ENCODE data around the gene HIF3A.
"Not testable (repeated sequence)": the region's sequence is repeated elsewhere in the genome, so short reads cannot be mapped to it uniquely, and the experiment has no call there.

The HIF3A gene

DNA sequence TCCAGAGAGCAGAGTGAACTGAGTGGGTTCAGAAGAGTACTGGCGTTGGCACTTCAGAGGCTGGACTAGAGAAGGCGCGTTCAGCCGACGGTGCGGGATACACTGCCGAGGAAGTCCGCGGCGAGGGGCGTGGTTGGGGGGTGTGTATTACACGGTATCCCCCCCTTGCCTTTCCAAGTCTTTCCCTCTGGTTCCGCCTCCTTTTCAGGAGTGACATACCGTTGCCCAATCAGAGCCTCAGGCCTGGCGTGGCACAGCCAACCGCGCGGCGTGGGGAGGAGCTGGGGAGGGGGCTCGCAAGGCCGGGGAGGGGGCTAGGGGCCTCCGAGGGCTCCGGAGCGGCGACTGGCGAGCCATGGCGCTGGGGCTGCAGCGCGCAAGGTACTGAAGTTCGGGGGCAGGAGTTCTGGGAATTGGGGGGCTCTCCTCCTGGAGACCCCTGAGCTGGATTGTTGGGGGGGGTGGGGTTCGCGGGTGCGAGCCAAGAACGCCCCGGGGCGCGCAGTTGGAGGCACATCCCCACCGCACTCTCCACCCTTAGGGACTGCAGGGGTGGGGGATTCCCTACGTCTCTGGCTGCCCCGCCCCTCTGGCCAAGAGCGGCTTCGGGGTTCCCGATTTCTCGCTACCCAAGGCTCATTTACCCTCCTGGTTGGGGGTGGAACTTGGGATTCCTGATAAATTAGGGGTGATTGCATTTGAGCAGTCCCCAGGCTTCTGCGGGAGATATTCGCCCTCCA lies at the start of gene HIF3A:
Gene HIF3A (plus strand): TSS at position 321 of the 740 bp plus-strand sequence. CDS start 35 bp downstream, at position 356.
- DNase-seq: no peak

DNA sequence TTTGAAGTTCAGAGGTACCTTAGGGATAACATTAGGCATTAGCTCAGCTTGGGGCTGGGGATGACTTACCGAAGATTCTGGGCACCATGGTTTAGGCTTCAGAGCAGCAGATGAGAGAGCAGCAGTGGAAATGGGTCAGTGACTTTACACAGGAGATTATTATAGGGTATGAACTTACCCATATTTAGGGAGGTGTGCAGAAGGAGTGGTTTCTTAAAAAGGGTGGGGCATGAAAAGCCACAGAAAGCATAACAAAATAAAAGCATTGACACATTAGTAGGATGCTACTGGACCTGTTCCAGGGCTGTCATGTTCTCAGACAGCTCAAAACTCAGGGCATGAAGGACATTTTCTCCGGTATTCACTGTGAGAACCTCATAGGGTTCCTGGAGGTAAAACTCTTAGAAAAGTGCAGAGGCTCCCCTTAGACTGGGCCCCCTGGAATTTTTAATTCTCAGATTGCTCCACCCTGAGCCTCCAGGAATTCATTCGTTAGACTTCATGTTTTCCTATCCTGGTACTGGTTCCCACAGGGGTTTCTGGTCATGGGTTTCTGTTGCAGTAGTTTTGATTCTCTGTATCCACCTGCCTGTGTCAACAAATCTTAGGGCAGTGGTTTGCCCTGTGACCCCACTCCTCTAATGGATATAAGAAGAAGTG lies 46.6 kb upstream of the HIF3A start:
- DNase-seq: no peak

DNA sequence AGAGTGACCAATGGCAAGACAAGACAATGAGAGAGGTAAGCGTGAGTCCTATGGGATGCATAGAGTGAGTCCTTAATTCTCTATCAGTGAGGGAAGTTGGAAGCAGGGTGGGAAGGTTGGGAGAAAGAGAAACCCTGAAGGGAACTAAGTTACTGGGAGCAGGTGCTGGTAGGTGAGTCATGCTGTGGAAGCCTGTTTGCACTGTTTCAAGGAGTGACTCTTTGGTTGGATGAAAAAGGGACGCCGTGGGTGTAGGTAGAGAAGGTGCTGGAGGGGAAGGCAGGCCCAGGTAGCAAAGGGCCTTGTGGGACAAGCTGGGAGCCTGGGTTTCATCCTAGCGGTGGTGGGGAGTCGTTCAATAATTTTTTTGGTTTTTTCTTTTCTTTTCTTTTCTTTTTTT lies 45.4 kb upstream of the HIF3A start:
- DNase-seq: no peak

DNA sequence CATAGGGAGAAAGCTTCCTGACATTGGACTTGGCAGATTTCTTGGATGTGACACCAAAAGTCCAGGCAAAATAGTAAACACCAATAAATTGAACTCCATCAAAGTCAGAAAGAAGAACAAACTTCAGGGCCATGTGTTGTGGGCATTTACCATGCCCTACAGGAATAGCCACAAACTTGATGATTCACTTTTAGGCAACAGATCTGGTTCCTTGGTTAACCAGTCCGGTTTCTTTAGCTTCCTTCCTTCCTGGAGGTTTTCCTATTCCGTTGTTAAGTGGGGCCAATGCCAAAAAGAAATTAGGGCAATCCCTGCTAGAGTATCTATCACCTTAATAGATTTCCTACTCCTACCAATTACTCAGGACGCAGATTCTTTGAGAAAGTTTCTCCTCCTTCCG lies 42.1 kb upstream of the HIF3A start:
- no peak for DNase-seq

DNA sequence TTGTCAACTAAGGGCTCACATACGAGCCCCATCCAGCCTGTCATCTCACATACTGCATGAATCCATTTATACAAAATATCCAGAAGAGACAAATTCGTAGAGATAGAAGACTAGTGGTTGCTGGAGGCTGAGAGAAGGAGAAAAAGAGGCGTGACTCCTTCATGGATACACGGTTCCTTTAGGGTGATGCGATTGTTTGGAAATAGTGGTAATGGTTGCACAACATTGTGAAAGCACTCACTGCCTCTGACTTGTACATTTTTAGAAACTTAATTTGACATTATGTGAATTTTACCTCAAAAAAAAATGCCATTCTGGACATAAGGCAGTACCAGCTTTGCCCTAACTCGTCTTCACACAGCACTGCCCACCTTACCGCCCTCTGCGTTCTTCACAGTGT lies 40.0 kb upstream of the HIF3A start:
- DNase-seq: no peak

DNA sequence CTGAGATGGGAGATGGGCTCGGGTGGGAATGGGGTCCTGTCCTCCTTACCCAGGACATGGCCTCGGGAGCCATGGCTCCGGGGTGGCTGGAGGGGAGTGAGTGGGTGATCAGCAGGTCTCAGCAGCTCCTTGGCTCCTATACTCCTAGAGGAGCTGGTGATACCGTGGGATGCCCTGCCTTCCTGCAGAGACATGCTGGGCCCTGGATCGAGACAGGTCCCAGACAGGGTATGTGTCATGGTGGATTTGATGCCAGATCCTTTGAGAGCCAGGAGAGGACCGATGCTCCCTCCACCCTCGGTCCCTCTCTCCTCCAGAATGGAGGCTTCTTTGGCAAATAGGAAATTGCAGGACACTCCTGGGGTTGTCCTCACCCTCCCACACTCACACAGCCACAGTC lies 35.3 kb upstream of the HIF3A start:
- DNase-seq: not testable (repeated sequence)

DNA sequence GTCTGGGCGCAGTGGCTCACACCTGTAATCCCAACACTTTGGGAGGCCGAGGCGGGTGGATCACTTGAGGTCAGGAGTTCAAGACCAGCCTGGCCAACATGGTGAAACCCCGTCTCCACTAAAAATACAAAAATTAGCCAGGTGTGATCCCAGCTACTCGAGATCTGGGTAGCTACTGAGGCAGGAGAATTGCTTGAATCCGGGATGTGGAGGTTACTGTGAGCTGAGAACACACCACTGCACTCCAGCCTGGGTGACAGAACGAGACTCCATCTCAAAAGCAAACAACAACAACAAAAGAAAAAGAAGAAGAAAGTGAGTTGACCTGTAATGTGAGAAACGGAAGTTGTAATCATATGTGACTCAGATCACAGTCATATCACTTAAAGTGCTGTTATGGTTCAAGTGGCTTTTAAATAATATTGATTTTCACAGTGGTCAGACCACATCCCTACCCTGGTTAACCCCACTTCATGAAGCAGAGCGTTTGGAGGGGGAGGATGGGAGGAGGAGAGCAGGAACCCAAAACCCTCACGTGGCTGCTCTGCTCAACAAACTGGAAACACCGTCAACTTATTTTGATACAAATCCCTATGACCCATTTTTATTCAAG lies 34.1 kb upstream of the HIF3A start:
- not testable (repeated sequence) for DNase-seq

DNA sequence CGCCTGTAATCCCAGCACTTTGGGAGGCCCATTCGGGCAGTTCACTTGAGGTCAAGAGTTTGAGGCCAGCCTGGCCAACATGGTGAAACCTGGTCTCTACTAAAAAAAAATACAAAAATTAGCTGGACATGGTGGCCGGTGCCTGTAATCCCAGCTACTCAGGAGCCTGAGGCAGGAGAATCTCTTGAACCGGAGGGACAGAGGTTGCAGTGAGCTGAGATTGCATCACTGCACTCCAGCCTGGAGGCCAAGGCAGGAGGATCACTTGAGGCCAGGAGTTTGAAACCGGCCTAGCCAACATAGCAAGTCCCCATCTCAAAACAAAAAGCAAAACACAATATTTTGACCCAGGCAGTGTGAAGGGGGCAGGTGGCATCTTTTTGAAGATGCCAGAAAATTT lies 32.0 kb upstream of the HIF3A start:
- DNase-seq: not testable (repeated sequence)

DNA sequence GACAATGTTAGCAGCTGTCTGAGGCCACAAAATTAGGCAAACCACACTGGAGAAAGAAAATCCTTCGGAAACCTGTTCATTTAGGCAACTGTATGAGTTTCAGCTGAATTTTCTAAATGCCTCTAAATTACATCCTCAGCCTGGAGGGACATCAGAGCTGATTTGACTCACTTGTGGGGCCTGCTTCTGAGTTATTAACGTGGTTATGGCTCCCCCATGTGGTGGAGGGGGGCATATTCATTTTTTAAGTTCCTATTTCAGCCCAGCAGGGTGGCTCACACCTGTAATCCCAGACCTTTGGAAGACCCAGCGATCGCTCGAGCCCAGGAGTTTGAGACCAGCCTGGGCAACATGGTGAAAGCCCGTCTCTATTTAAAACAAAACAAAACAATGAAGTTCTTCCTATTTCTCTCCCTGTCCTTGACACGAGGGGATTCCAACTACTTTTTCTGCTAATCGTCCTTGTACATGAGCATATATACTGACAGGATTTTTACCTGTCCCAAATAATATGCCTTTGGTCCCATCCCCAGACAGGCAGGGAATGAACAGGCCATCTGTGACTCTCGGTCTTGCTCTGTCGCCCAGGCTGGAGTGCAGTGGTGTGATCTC lies 31.5 kb upstream of the HIF3A start:
- no peak for DNase-seq

DNA sequence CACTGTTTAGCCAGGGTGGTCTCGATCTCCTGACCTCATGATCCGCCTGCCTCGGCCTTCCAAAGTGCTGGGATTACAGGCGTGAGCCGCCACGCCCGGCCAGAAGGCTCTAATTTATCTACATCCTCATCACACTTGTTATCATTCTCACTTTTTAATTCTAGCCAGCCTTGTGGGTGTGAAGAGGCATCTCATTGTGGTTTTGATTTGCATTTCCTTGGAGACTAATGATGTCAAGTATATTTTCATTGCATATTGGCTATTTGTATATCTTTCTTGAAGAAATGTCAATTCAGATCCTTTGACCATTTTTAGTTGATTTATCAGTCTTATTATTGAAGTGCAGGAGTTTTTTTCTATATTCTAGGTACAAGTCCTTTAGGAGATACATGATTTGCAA lies 27.7 kb upstream of the HIF3A start:
- DNase-seq: no peak

DNA sequence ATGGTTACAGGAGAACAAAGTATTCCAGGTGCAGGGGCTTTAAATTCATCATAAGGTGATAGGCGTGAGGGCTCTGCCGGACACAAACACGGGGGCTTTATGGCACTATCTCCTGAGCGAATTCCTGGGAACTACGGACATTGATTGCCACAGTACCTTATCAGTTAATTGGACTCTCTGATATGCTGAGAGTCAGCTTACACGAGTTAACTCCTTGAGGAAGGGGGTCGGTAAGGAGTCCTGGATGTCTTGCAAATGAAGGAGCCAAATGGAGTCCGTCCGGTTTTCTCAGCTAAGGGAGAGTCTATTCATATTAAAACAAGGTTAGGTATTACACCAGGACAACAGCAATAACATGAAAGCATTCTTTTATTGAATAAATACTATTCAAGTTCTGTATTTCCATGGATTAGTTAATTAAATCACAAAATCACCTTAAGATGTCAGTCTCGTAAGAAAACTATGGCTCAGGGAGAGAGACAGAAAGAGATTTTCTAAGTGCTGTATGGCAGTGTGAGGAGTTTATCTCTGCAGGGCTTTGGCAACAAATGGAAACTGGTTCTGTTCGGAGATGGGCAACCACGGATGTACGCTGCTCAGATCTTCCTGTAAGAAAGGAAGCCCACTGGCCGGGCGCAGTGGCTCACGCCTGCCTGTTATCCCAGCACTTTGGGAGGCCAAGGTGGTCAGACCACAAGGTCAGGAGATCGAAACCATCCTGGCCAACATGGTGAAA lies 26.2 kb upstream of the HIF3A start:
- DNase-seq: no peak

DNA sequence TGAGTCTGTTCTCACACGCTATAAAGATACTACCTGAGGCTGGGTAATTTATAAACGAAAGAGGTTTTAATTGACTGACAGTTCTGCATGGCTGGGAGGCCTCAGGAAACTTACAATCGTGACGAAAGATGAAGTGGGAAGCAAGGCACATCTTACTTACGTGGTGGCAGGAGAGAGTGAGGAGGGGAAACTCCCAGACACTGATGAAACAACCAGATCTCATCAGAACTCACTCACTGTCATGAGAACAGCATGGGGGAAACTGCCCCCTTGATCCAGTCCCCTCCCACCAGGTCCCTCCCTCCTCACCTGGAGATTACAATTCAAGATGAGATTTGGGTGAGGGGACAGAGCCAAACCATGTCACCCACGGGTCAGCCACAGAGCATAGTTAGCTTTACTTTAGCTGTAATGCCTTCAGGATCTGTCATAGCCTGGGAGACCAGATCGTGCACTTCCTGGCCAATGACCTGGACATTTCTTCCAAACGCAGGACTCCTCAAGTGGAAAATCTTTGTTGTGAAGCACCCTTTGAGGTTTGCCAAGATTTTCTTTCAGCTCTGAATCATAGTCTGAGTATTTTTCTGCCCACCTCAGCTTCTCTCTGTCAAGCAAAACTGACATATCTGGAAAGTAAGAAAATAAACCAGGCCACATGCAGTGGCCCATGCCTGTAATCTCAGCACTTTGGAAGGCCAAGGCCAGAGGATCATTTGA lies 25.2 kb upstream of the HIF3A start:
- no peak for DNase-seq

DNA sequence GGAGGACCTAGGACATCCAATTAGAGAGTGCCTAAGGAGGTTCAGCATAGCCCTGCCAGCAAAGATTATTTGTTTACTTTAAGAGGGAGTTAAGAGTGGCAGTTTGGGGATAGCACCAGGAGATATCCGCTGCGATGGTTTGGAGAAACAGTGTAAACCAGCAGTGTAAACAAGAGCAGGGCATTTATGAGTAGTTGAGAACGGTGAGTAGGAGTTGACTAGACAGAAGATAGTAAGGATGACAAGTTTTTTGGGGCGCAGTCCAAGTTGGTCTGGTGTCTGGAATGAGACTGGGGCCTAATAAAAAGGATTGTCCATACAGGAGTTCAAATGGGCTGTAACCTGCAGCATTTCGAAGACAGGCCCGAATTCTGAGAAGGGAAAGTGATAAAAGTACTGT lies 22.9 kb upstream of the HIF3A start:
- not testable (repeated sequence) for DNase-seq

DNA sequence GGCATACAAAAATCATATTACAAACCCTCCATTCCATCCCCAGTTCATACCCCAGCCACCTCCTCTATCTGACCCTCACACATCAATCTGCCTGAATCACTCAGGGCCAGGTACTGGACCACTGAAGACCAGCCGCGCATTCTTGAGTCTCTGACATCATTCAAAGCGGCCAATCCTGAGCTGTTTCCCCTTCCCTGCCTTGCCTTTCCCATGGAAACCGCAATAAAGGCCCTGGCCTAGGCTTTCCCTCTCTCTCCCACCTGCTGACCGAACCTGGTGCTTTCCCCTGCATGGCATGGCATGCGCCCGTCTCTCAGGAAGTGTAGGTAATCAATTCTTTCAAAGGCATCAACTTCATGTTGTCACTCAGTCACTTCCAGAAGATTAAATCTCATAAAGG lies 17.7 kb upstream of the HIF3A start:
- no peak for DNase-seq

DNA sequence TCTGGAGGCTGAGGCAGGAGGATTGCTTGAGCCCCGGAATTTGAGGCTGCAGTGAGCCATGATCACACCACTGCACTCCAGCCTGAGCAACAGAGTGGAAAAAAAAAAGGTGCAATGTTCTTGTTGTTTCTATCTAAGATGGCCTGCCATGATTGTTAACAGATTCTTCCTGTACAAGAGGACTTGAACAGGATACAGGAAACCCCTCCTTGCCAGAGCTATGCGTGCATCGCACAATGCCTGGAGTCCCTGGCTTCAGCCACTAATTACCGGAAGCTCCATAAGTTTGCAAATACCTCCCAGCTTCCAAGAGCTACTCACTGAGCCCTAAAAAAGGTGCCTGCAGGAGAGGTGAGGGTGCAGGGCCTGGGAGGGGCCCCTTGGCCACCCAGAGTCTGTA lies 13.1 kb upstream of the HIF3A start:
- no peak for DNase-seq

DNA sequence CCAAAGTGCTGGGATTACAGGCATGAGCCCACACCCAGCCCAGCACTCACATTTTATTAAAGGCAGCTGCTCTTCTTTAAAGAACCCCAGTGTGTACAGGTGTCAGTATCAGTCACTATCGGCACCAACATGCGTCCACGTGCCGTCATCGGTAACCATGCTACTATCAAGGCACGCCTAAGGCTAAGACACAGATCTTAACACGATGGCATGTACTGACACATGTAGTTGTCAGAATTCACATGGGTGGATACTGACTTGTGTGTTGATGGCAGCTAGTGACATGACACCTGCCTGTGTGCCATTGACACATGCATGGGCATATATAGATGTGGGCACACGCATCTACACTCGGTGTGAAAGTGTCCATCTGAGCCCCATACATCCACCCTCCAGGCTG lies 12.2 kb upstream of the HIF3A start:
- no peak for DNase-seq

DNA sequence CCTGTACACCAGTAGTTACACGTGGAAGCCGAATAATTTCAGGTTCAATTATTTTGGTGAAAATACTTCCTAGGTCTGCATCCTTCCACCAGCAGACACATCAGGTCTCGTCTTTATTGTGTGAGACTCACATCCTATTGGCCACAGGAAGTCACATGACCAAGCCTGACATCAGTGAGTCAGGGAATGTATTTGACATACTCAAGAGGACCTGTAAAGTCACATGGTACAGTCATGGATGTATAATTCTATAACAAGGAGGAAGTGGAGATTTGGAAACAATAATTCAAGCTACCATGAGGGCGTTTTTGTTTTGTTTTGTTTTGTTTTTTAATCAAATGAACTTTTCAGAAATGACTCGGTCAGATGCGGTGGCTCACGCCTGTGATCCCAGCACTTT lies 9.3 kb upstream of the HIF3A start:
- DNase-seq: no peak

DNA sequence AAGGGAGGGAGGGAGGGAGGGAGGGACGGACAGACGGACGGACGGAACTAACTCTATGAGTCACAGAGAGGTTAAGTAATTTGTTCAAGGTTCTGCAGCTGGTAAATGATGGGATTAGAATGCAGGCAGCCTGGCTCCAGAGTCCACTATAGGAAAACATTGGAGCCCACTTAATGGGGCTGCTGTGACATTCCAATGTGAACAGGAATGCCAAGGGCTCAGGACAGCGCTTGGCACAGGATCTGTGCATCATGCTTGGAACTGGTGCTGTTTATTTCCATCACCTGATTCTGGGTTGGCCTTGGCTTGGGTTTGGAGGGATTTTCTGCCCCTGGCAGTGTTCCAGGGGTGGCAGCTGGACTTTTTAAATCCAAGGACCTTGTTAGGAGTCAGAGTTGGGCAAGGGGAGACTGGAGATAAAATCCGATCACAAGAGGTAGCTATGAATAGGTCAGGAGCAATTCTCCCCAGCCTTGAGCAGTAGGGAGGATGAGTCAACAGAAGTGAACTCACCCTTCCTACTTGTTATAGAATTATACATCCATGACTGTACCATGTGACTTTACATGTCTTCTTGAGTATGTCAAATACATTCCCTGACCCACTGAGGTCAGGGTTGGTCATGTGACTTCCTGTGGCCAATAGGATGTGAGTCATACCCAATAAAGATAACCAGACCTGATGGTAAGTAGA lies 7.8 kb upstream of the HIF3A start:
- no peak for DNase-seq

DNA sequence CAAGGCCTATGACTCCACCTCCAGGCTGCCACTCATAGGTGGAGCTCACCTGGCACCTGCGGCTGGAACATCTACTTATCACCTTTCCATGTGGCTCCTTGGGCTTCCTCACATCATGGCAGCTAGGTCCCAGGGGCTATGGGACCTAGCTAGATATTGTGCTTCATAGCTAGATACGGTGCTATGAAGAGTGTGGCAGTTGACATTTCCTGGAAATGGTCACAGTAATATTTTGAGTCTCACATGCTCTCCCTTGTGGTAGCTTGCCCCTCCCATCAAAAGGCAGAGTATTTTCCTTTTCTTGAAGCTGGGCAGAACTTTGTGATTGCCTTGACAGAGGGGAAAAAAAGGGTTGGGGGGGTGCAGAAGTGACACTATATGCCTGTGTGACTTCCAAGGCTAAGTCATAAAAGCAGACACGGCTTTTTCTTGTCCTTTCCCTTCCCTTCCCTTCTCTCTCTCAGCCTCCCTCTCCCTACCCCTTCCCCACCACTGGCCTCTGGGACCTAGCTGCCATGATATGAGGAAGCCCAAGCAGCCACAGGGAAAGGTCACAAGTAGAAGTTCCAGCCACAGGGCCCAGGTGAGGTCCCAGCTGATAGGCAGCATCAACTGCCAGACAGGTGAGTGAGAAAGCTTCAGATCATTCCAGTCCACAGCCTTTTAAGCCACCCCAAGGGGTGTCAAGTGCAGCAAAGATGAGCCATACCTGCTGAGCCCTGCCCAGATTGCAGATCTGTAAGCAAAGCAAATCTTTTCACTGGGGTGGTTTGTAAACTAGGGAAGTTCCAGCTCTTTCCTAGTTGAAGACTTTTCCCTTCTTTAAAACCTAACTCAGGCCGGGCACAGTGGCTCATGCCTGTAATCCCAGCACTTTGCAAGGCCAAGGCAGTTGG lies 6.9 kb upstream of the HIF3A start:
- DNase-seq: no peak

DNA sequence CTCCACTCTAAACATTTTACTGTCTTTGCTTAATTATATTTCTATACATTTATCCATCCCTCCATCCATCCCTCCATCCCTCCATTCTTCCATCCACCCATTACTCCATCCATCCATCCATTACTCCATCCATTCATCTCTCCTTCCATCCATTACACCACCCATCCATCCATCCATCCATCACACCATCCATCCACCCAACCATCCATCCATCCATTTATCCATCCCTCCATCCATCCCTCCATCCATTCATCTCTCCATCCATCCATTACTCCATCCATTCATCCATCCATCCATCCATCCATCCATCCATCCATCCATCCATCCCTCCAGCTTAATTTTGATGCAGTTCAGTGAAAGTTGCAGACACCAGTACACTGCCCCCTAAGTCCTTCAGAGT lies 5.0 kb upstream of the HIF3A start:
- DNase-seq: no peak

DNA sequence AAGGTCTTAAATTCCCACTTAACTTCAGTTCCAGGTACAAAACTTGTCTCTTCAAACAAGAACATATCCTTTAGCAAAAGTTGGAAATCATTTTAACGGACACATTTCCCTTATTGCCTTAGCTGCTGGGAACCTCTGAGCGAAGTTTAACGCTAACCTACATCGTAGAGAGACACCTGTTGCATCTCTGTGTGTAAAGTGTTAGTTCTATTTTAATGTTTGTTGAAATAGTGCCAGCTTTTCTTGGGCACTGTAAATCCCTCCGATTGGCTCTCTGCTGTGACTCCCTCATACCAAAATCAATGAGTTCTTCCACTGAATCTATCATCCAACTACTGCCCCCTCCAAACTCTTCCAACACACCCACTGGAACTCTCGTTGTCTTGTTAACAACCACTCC lies 2.3 kb upstream of the HIF3A start:
- no peak for DNase-seq
